Thyroid gland (tissue), 4 donors: ENCODE measurements around the gene RFLNA.

ENCODE experiments used
- CTCF ChIP-seq, 6 experiments: fragments of 200-600 bp in 3 of 6; fragments of 450-650 bp in 3 of 6; sonication (generic) in 3 of 6; IDR thresholded peaks; one replicate each; pipeline ENCODE4 v1.5.1; 2016 to 2019; ENCODE audit warnings: antibody characterized with exemption in 6 of 6, mild to moderate bottlenecking in 2 of 6, inconsistent platforms in 1 of 6, moderate library complexity in 1 of 6
- POLR2A ChIP-seq, 2 donors: fragments of 450-650 bp; IDR thresholded peaks; one replicate each; pipeline ENCODE4 v1.6.1; 2017; ENCODE audit warnings: antibody characterized with exemption in 2 of 2, mild to moderate bottlenecking in 2 of 2, moderate library complexity in 1 of 2

GRCh38 chr12:124336184-124336437 lies 41.2 kb downstream of the RFLNA start:
- TF ChIP-seq CTCF (IDR thresholded peaks at IDR 0.05) (no peak), POLR2A (IDR thresholded peaks at IDR 0.05) (no peak)
